ENCODE measurements around the gene TRIM44. TPM values are rescaled to one million over a fixed set of nuclear protein-coding genes. Genes with fewer than 3 reads are reported as not detected.

The TRIM44 gene
- total and polyA plus RNA-seq, 10 of the 15 experiments (the other 5 are each of a cell fraction or from before 2014, with no cell fraction given), result 6.7 to 93.0 (median 27.6) TPM

- Histone ChIP-seq H3K9ac (ENCODE audit: control insufficient read depth, insufficient read depth, low read length) (no peak overlapping the region), H3K9me3 (replicated peaks; ENCODE audit: control insufficient read depth, insufficient read depth, low read length) (no peaks in the 10 kb centered on the region), H2AFZ (ENCODE audit: control insufficient read depth, low read depth, low read length) (no peak overlapping the region), H3K27ac (ENCODE audit: control insufficient read depth, insufficient read depth) (no peak overlapping the region), H3K4me1 (ENCODE audit: control insufficient read depth, insufficient read depth, low read length) (no peaks in the 10 kb centered on the region), H3K36me3 (ENCODE audit: control insufficient read depth in 2 of 2, insufficient read depth in 2 of 2, low read length in 1 of 2) (no peaks in the 10 kb centered on the region), H3K79me2 (ENCODE audit: control insufficient read depth, insufficient read depth, low read length) (no peaks in the 10 kb centered on the region), H4K20me1 (ENCODE audit: control insufficient read depth, insufficient read depth) (no peaks in the 10 kb centered on the region), H3K27me3 (replicated peaks in 1 of 2; ENCODE audit: control insufficient read depth in 2 of 2, insufficient read depth in 2 of 2, low read length in 1 of 2) (peaks cover 0 to 4% of the 10 kb centered on the region in 2 experiments; a peak in 1 of 4 replicates), H3K4me2 (ENCODE audit: control insufficient read depth, insufficient read depth) (no peak overlapping the region), H3K4me3 (no peak overlapping the region)
- ATAC-seq (no peak), DNase-seq (ENCODE audit: low read depth, low spot score) (no peak), FAIRE-seq (no peak)
- ChIA-PET SMC1A (ENCODE audit: uncharacterized antibody, unreplicated experiment) (no interaction called here), CTCF (no interaction called here), RAD21 (ENCODE audit: unreplicated experiment) (no interaction called here), POLR2A (no interaction called here)
- in situ Hi-C loops (cut with MboI) (no loop called here), intact Hi-C loops (cut with micrococcal nuclease; ENCODE audit: unreplicated experiment) (no loop called here)
- TF ChIP-seq SMARCA5 (IDR thresholded peaks at IDR 0.05), result no peak
- TF ChIP-seq BACH1 (IDR thresholded peaks at IDR 0.05; ENCODE audit: borderline replicate concordance), result no peak
- TF ChIP-seq IKZF2 (IDR thresholded peaks at IDR 0.05), result no peak
- no peak for TF ChIP-seq EED (IDR thresholded peaks at IDR 0.05; ENCODE audit: low read depth)
- no peak for TF ChIP-seq SMAD1 (IDR thresholded peaks at IDR 0.05; ENCODE audit: low read depth, partially characterized antibody)
- TF ChIP-seq LARP7 (IDR thresholded peaks at IDR 0.05), result no peak
- TF ChIP-seq NRF1 (conservative IDR thresholded peaks at IDR 0.05; ENCODE audit: low read depth, low read length), result no peak
- TF ChIP-seq CBFB (IDR thresholded peaks at IDR 0.05; ENCODE audit: low read depth), result no peak
- TF ChIP-seq POLR2A (IDR thresholded peaks at IDR 0.05; ENCODE audit: low read depth, low read length), result no peak
- no peak for TF ChIP-seq RCOR1 (conservative IDR thresholded peaks at IDR 0.05; ENCODE audit: low read depth, low read length)
- TF ChIP-seq TCF3 (IDR thresholded peaks at IDR 0.05; ENCODE audit: borderline replicate concordance, insufficient read depth, low read depth, low read length), result no peak
- TF ChIP-seq E4F1 (IDR thresholded peaks at IDR 0.05; ENCODE audit: borderline replicate concordance, partially characterized antibody), result no peak
- no peak for TF ChIP-seq KAT2A (conservative IDR thresholded peaks at IDR 0.05; ENCODE audit: control insufficient read depth, low read depth, low read length)
- no peak for TF ChIP-seq CBX5 (IDR thresholded peaks at IDR 0.05; ENCODE audit: low read depth)
- no peak for TF ChIP-seq MAX (IDR thresholded peaks at IDR 0.05; ENCODE audit: low read depth, low read length)
- no peak for TF ChIP-seq ZNF207 (IDR thresholded peaks at IDR 0.05; ENCODE audit: borderline replicate concordance)
- no peak for TF ChIP-seq MXI1 (IDR thresholded peaks at IDR 0.05; ENCODE audit: low read depth, low read length)
- BruUV-seq (replicated peaks), result no TSS peak
- 0% methylated on average over 1 of the region's 1 CpG for WGBS (ENCODE audit: insufficient coverage, insufficient replicate concordance, low lambda C conversion rate, missing lambda C conversion rate)
These were observed 12.6 kb upstream of the TRIM44 start for GRCh38 chr11:35650006-35650405.
